Stimulated activated CD4-positive, alpha-beta T cell treated with anti-CD3 and anti-CD28 coated beads, Interleukin-12 subunit alpha, Interleukin-12 subunit beta, amount 100 ng/mL, for 4 hours (primary cell): ENCODE measurements around the gene SPAG4.

ENCODE experiments used
- DNase-seq: peaks from one replicate; pipeline ENCODE4 v3.0.0-alpha.2; 2020

Gene SPAG4

GRCh38 chr20:35600176-35600992 is 15.2 kb upstream of the SPAG4 start:
- DNase-seq: no peak

- DNase-seq: peak; percentile 74
These were observed 14.3 kb upstream of the SPAG4 start for GRCh38 chr20:35600993-35601973.

DNA sequence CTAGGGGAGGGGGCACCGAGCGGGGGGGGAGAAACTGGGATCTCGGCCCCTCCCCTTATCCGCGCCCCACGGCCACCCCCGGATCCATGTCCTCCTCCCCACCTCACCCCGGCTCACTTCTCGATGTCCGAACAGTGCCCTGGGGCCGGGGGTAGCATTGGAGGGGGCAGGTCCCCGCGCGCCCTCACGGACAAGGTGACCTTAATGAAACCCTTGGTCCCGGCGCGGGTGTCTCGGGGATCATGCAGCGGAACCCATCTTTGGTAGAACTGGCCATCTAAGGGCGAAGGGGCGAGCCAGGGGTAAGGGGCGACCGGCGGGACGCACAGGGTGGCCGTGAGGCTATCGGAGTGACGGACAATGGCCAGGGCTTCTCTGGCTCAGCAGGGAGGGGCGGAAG is 13.6 kb upstream of the SPAG4 start:
- DNase-seq: no peak

- DNase-seq: no peak
These were observed 12.7 kb upstream of the SPAG4 start for GRCh38 chr20:35602851-35603495.

- no peak for DNase-seq
These were observed 11.8 kb upstream of the SPAG4 start for GRCh38 chr20:35603695-35604448.

- no peak for DNase-seq
These were observed 11.2 kb upstream of the SPAG4 start for GRCh38 chr20:35604449-35604747.

- DNase-seq: no peak
These were observed 9.5 kb upstream of the SPAG4 start for GRCh38 chr20:35606127-35606526.

- DNase-seq: no peak
These were observed 8.5 kb upstream of the SPAG4 start for GRCh38 chr20:35607003-35607735.

- DNase-seq: no peak
These were observed 4.7 kb upstream of the SPAG4 start for GRCh38 chr20:35610833-35611427.

- no peak for DNase-seq
These were observed 4.1 kb upstream of the SPAG4 start for GRCh38 chr20:35611482-35611881.

- DNase-seq: peak; percentile 45
These were observed 1.1 kb downstream of the SPAG4 start for GRCh38 chr20:35616465-35617396.

DNA sequence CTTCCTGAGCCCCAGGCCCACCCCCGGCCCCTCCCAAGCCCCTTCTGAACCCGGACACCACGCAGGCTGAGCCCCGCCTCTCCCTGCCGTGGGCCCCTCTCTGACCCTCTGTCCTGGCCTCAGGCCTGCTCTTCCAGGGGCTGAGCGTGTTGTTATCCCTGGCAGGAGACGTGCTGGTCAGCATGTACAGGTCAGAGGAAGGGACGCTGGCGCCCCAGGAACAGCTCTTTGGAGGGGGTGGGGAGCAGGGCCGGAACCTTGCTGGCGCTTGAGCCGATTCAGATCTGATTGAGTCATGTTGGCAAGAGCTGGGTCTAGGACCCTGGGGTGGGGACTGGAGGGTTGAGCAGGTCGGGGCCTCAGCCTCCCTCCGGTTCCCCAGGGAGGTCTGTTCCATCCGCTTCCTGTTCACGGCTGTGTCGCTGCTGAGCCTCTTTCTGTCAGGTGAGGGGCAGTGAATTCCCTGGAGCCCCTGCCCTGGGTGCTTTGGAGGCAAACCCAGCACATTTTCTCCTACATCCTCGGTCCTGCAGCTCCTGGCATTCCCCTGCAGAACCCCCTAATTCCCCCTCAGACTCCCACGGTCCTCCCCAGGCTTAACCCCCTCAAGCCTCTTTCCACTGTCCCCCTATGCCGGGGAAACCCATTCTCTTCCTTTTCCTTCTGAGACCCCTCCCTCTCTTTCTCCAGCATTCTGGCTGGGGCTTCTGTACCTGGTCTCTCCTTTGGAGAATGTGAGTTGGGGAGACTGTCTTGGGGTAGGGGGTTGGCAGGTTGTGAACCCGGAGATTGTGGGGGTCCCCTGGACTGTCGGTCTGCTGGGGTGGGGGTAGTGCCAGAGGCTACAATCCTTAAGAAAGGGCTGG is 2.0 kb downstream of the SPAG4 start:
- peak; percentile 27 for DNase-seq

- peak; percentile 10 for DNase-seq
These were observed 2.9 kb downstream of the SPAG4 start for GRCh38 chr20:35618263-35619131.

DNA sequence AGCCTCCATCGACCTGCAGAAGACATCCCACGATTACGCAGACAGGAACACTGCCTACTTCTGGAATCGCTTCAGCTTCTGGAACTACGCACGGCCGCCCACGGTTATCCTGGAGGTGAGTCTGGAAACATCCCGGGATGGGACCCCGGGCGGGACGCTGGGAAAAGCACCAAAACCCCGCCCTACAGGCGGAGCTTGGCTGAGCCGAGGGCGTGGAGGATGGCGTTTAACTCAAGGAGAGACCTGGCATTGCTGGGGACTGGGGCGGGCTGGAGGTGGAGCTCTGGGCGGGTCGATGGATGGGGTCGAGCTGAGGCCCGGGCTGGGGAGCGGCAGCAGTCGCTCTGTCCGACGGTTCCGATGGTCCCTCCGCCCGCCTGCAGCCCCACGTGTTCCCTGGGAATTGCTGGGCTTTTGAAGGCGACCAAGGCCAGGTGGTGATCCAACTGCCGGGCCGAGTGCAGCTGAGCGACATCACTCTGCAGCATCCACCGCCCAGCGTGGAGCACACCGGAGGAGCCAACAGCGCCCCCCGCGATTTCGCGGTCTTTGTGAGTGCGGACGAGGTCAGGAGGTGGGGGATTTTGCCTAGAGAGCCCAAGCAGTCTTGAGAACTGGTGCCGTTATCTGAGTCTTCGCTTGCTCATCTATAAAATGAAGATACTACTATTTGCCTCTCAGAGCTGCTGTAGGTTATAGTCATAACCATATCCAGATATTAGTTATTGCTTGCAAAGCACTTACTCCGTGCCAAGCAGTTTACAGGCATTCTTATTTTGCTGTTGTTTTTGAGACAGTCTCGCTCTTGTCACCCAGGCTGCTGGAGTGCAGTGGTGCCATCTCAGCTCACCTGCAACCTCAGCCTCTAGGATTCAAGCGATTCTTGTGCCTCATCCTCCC is 3.8 kb downstream of the SPAG4 start:
- DNase-seq: peak; percentile 74

GRCh38 chr20:35620818-35621559 is 5.4 kb downstream of the SPAG4 start:
- DNase-seq: no peak

- DNase-seq: no peak
These were observed 5.9 kb downstream of the SPAG4 start for GRCh38 chr20:35621560-35621946.
